ENCODE results near the gene NOP53. TPM values are rescaled to one million over a fixed set of nuclear protein-coding genes. Genes with fewer than 3 reads are reported as not detected.

Gene NOP53
- total RNA-seq, 1 experiment from 2014 or later: 289 TPM

DNA sequence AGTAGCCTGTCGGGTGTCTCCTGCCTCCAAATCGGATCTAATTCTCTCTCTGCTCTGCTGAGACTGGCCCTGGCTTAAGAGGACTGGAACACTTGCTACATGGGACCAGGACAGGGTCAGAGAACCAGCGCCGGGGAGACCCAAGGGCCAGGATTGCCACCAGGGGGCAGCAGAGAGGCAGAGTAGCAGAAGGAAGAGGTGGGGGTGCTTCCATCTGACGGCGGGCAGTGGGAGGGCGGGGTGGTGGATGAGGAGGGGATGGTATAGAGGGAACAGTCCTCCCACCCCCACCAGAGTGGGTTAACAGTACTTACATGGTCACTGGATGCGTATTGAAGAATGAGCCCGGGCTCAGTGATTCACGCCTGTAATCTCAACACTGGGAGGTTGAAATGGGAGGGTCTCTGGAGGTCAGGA, 45.1 kb downstream of the NOP53 start:
- ATAC-seq (peak; percentile 91), DNase-seq (ENCODE audit: low spot score) (peak; percentile 100)
- H3K36me3 Mint-ChIP-seq: peaks cover 11% of the 10 kb centered on the region
- H3K27me3 Mint-ChIP-seq (ENCODE audit: low read depth): no peaks in the 10 kb centered on the region
- TF ChIP-seq NFATC4 (CRISPR knock-in tag; IDR thresholded peaks at IDR 0.05) (no peak), PRRX2 (CRISPR knock-in tag; IDR thresholded peaks at IDR 0.05) (no peak), E2F5 (CRISPR knock-in tag; IDR thresholded peaks at IDR 0.05) (0 out of 2 replicates have a peak, but pooled peaks have one; percentile 21), NR2C2 (CRISPR knock-in tag; IDR thresholded peaks at IDR 0.05) (no peak), ZNF425 (CRISPR knock-in tag; conservative IDR thresholded peaks at IDR 0.05) (no peak), ZNF121 (CRISPR knock-in tag; IDR thresholded peaks at IDR 0.05) (peak; percentile 76; the same call in 1 of the 2 replicates), SMAD4 (CRISPR knock-in tag; IDR thresholded peaks at IDR 0.05) (no peak)
- TF ChIP-seq, protein P1, sequence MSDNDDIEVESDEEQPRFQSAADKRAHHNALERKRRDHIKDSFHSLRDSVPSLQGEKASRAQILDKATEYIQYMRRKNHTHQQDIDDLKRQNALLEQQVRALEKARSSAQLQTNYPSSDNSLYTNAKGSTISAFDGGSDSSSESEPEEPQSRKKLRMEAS (CRISPR knock-in tag; IDR thresholded peaks at IDR 0.05): no peak
- TF ChIP-seq, protein P2, sequence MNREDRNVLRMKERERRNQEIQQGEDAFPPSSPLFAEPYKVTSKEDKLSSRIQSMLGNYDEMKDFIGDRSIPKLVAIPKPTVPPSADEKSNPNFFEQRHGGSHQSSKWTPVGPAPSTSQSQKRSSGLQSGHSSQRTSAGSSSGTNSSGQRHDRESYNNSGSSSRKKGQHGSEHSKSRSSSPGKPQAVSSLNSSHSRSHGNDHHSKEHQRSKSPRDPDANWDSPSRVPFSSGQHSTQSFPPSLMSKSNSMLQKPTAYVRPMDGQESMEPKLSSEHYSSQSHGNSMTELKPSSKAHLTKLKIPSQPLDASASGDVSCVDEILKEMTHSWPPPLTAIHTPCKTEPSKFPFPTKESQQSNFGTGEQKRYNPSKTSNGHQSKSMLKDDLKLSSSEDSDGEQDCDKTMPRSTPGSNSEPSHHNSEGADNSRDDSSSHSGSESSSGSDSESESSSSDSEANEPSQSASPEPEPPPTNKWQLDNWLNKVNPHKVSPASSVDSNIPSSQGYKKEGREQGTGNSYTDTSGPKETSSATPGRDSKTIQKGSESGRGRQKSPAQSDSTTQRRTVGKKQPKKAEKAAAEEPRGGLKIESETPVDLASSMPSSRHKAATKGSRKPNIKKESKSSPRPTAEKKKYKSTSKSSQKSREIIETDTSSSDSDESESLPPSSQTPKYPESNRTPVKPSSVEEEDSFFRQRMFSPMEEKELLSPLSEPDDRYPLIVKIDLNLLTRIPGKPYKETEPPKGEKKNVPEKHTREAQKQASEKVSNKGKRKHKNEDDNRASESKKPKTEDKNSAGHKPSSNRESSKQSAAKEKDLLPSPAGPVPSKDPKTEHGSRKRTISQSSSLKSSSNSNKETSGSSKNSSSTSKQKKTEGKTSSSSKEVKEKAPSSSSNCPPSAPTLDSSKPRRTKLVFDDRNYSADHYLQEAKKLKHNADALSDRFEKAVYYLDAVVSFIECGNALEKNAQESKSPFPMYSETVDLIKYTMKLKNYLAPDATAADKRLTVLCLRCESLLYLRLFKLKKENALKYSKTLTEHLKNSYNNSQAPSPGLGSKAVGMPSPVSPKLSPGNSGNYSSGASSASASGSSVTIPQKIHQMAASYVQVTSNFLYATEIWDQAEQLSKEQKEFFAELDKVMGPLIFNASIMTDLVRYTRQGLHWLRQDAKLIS (CRISPR knock-in tag; IDR thresholded peaks at IDR 0.05; ENCODE audit: borderline replicate concordance): no peak
- TF ChIP-seq, protein P3, sequence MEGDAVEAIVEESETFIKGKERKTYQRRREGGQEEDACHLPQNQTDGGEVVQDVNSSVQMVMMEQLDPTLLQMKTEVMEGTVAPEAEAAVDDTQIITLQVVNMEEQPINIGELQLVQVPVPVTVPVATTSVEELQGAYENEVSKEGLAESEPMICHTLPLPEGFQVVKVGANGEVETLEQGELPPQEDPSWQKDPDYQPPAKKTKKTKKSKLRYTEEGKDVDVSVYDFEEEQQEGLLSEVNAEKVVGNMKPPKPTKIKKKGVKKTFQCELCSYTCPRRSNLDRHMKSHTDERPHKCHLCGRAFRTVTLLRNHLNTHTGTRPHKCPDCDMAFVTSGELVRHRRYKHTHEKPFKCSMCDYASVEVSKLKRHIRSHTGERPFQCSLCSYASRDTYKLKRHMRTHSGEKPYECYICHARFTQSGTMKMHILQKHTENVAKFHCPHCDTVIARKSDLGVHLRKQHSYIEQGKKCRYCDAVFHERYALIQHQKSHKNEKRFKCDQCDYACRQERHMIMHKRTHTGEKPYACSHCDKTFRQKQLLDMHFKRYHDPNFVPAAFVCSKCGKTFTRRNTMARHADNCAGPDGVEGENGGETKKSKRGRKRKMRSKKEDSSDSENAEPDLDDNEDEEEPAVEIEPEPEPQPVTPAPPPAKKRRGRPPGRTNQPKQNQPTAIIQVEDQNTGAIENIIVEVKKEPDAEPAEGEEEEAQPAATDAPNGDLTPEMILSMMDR (IDR thresholded peaks at IDR 0.05): peak; percentile 85
- H3K27ac Mint-ChIP-seq: peak overlapping the region; percentile 57; the same call in 1 of the 2 replicates
- peaks cover 10% of the 10 kb centered on the region for H3K4me1 Mint-ChIP-seq
- CTCF ChIA-PET: interaction anchor here (0.6 to 7.5 kb wide), 27 partner anchors 10 to 361 kb away, joined by 3 to 368 read pairs (median 4); partner anchors contain the start of genes CRX, EHD2, KPTN and SELENOW
- POLR2A ChIA-PET: interaction anchor here (1.0 to 1.2 kb wide), 2 partner anchors 25 to 59 kb away, joined by 3 to 4 read pairs; no protein-coding TSS in a partner anchor
- peaks cover 9% of the 10 kb centered on the region for H3K9me3 Mint-ChIP-seq
- peak overlapping the region; percentile 25; the same call in 1 of the 2 replicates for H3K4me3 Mint-ChIP-seq

DNA sequence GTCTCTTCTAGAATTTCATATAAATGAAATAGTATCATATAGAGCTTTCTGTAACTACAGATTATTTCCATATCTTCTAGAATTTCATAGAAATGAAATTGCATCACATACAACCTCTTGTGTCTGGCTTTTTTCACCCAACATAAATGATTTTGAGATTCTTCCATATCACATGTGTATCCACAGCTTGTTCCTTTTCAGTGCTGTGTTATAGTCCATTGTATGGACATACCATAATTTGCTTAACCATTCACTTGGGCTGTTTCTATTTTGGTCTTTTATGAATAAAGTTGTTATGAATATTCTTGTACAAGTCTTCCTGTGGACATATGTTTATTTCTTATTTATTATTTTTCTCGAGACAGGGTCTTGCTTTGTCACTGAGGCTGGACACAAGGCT, 47.3 kb downstream of the NOP53 start:
- no peak overlapping the region for H3K27ac Mint-ChIP-seq
- TF ChIP-seq GTF2I (CRISPR knock-in tag; conservative IDR thresholded peaks at IDR 0.05) (peak; percentile 87), GRHL2 (CRISPR knock-in tag; IDR thresholded peaks at IDR 0.05; ENCODE audit: insufficient replicate concordance, severe bottlenecking) (no peak)
- H3K9me3 Mint-ChIP-seq: peaks cover 9% of the 10 kb centered on the region
- no peaks in the 10 kb centered on the region for H3K27me3 Mint-ChIP-seq (ENCODE audit: low read depth)
- POLR2A ChIA-PET: no interaction called here
- H3K36me3 Mint-ChIP-seq: peaks cover 5% of the 10 kb centered on the region; the same call in 1 of the 2 replicates
- peaks cover 10% of the 10 kb centered on the region for H3K4me1 Mint-ChIP-seq
- no peak overlapping the region for H3K4me3 Mint-ChIP-seq
- DNase-seq (ENCODE audit: low spot score) (no peak), ATAC-seq (no peak)
- CTCF ChIA-PET: interaction anchor here (0.9 to 7.5 kb wide), 2 partner anchors 27 to 76 kb away, joined by 3 to 368 read pairs; no protein-coding TSS in a partner anchor

GRCh38 chr19:47794526-47794925, 49.2 kb downstream of the NOP53 start:
- Mint-ChIP-seq H3K27me3 (ENCODE audit: low read depth) (no peaks in the 10 kb centered on the region), H3K4me3 (no peak overlapping the region), H3K4me1 (peaks cover 7% of the 10 kb centered on the region), H3K36me3 (peaks cover 5% of the 10 kb centered on the region; the same call in 1 of the 2 replicates), H3K27ac (no peak overlapping the region), H3K9me3 (peaks cover 9% of the 10 kb centered on the region)
- ATAC-seq: peak; percentile 18
- DNase-seq (ENCODE audit: low spot score): peak; percentile 57
- ChIA-PET POLR2A (interaction anchor here (0.6 to 1.0 kb wide), 2 partner anchors 17 to 55 kb away, joined by 3 to 7 read pairs; no protein-coding TSS in a partner anchor), CTCF (interaction anchor here (0.6 to 3.0 kb wide), 15 partner anchors 10 to 366 kb away, joined by 3 to 23 read pairs (median 5); partner anchors contain the start of genes EHD2 and SELENOW)
- TF ChIP-seq ZNF121 (CRISPR knock-in tag; IDR thresholded peaks at IDR 0.05): peak; percentile 76; the same call in 1 of the 2 replicates
- TF ChIP-seq, protein P4, sequence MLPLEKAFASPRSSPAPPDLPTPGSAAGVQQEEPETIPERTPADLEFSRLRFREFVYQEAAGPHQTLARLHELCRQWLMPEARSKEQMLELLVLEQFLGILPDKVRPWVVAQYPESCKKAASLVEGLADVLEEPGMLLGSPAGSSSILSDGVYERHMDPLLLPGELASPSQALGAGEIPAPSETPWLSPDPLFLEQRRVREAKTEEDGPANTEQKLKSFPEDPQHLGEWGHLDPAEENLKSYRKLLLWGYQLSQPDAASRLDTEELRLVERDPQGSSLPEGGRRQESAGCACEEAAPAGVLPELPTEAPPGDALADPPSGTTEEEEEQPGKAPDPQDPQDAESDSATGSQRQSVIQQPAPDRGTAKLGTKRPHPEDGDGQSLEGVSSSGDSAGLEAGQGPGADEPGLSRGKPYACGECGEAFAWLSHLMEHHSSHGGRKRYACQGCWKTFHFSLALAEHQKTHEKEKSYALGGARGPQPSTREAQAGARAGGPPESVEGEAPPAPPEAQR (CRISPR knock-in tag; IDR thresholded peaks at IDR 0.05): peak; percentile 57; the same call in 1 of the 2 replicates
- TF ChIP-seq, protein P3 (IDR thresholded peaks at IDR 0.05): peak; percentile 67
- no peak for TF ChIP-seq ZBTB43 (CRISPR knock-in tag; IDR thresholded peaks at IDR 0.05)

Data from WTC11 (cell line).